CD14-positive monocyte (primary cell): ENCODE measurements around the gene GLYR1. TPM values are rescaled to one million over a fixed set of nuclear protein-coding genes. Genes with fewer than 3 reads are reported as not detected.

Source experiments
- DNase-seq, 3 donors: peaks; one replicate each; pipeline ENCODE4 v3.0.0-alpha.2; 2011 to 2022
- H2AFZ ChIP-seq: 2 replicates; pipeline ENCODE4 v1.6.0; 2012; ENCODE audit warnings: mild to moderate bottlenecking, low read depth, low read length, inconsistent platforms; ENCODE audit not compliant: insufficient read depth, poor library complexity, severe bottlenecking
- H3K27ac ChIP-seq, 2 donors: 1 replicate in 1 of 2; 2 replicates in 1 of 2; pipeline ENCODE4 v1.5.1; 2012 to 2013; ENCODE audit warnings: low read length in 2 of 2, control low read depth in 1 of 2, inconsistent platforms in 1 of 2, low read depth in 1 of 2, mild to moderate bottlenecking in 1 of 2
- H3K27me3 ChIP-seq, 2 donors: one replicate each; pipeline versions ENCODE4 v1.6.0 to v1.6.1; 2011 to 2013; ENCODE audit warnings: low read length in 2 of 2; ENCODE audit not compliant: control insufficient read depth in 2 of 2, insufficient read depth in 2 of 2
- H3K36me3 ChIP-seq, 2 donors: replicated peaks in 1 of 2; 1 replicate in 1 of 2; 2 replicates in 1 of 2; pipeline versions ENCODE4 v1.5.1 to v1.6.1; 2012 to 2013; ENCODE audit warnings: low read length in 2 of 2, control low read depth in 1 of 2, inconsistent platforms in 1 of 2, mild to moderate bottlenecking in 1 of 2; ENCODE audit not compliant: insufficient read depth in 2 of 2, control insufficient read depth in 1 of 2
- H3K4me1 ChIP-seq, 2 donors: 1 replicate in 1 of 2; 2 replicates in 1 of 2; pipeline versions ENCODE4 v1.5.1 to v1.6.1; 2012 to 2013; ENCODE audit warnings: low read length in 2 of 2, control low read depth in 1 of 2, inconsistent platforms in 1 of 2, mild to moderate bottlenecking in 1 of 2, moderate library complexity in 1 of 2; ENCODE audit not compliant: insufficient read depth in 2 of 2, control insufficient read depth in 1 of 2
- H3K4me2 ChIP-seq: replicated peaks from 2 replicates; pipeline ENCODE3; 2012; ENCODE audit warnings: low read length, moderate library complexity, mild to moderate bottlenecking; ENCODE audit not compliant: poor library complexity, severe bottlenecking; ENCODE audit errors: extremely low read depth
- H3K4me3 ChIP-seq, 3 experiments: fragments of 200-600 bp in 1 of 3; sonication (generic) in 1 of 3; replicated peaks in 1 of 3; 1 replicate in 2 of 3; 2 replicates in 1 of 3; pipeline ENCODE4 v1.5.1; 2011 to 2013; ENCODE audit warnings: low read length in 3 of 3, mild to moderate bottlenecking in 3 of 3, control low read depth in 2 of 3, low read depth in 2 of 3, inconsistent platforms in 1 of 3, moderate library complexity in 1 of 3
- H3K79me2 ChIP-seq: 2 replicates; pipeline ENCODE4 v1.6.0; 2012; ENCODE audit warnings: mild to moderate bottlenecking, control low read depth, inconsistent platforms, low read length, moderate library complexity; ENCODE audit not compliant: insufficient read depth
- H3K9ac ChIP-seq: 2 replicates; pipeline ENCODE4 v1.6.0; 2017; ENCODE audit warnings: low read length, mild to moderate bottlenecking; ENCODE audit not compliant: insufficient read depth, poor library complexity, severe bottlenecking
- H3K9me3 ChIP-seq, 2 donors: replicated peaks in 1 of 2; 1 replicate in 1 of 2; 2 replicates in 1 of 2; pipeline versions ENCODE4 v1.5.1 to v1.6.1; 2012 to 2013; ENCODE audit warnings: low read length in 2 of 2, control low read depth in 1 of 2; ENCODE audit not compliant: control insufficient read depth in 1 of 2, insufficient read depth in 1 of 2
- H4K20me1 ChIP-seq: 2 replicates; pipeline ENCODE4 v1.6.0; 2012; ENCODE audit warnings: mild to moderate bottlenecking, low read length, control low read depth, moderate library complexity; ENCODE audit not compliant: insufficient read depth
- H3K27ac Mint-ChIP-seq, 7 donors: one replicate each; pipeline ENCODE4 v1.8.0; 2020; ENCODE audit warnings: mild to moderate bottlenecking in 7 of 7, mixed read lengths in 7 of 7, moderate library complexity in 6 of 7, inconsistent platforms in 2 of 7
- H3K27me3 Mint-ChIP-seq, 3 donors: one replicate each; pipeline ENCODE4 v1.8.0; 2021 to 2022; ENCODE audit warnings: low read depth in 3 of 3, mild to moderate bottlenecking in 3 of 3, mixed read lengths in 3 of 3, moderate library complexity in 3 of 3, inconsistent platforms in 1 of 3
- H3K36me3 Mint-ChIP-seq, 2 donors: one replicate each; pipeline ENCODE4 v1.8.0; 2020; ENCODE audit warnings: mixed read lengths in 2 of 2, inconsistent platforms in 1 of 2, mild to moderate bottlenecking in 1 of 2
- H3K4me1 Mint-ChIP-seq: one replicate; pipeline ENCODE4 v1.8.0; 2020; ENCODE audit warnings: mild to moderate bottlenecking, mixed read lengths
- H3K4me3 Mint-ChIP-seq, 2 donors: one replicate each; pipeline ENCODE4 v1.8.0; 2020; ENCODE audit warnings: mild to moderate bottlenecking in 2 of 2, mixed read lengths in 2 of 2, moderate library complexity in 1 of 2
- H3K9me3 Mint-ChIP-seq, 7 donors: one replicate each; pipeline ENCODE4 v1.8.0; 2020 to 2022; ENCODE audit warnings: mixed read lengths in 7 of 7, mild to moderate bottlenecking in 6 of 7, moderate library complexity in 6 of 7, inconsistent platforms in 2 of 7
- WGBS: methylation state at CpG from one replicate; pipeline ENCODE4 v1.1.5; 2013; ENCODE audit warnings: missing lambda C conversion rate; ENCODE audit not compliant: insufficient coverage; 5-methylcytosine and 5-hydroxymethylcytosine counted together
- intact Hi-C, 2 donors: fragments of 100-400 bp; cut with micrococcal nuclease; formaldehyde crosslinking; loops; one replicate each; pipeline versions ENCODE4 v1.15.0 to v1.15.1; 2023
- polyA plus RNA-seq, 3 donors: library from polyadenylated mRNA; depleted of rRNA in 1 of 3; unstranded in 2 of 3; stranded (reverse) in 1 of 3; fragments of 300-500 nt in 2 of 3; fragments of >200 nt in 1 of 3; fragmentation: Illumina TruSeq in 2 of 3; gene quantifications; 1 replicate in 2 of 3; 2 replicates in 1 of 3; pipeline ENCODE4 v1.2.3, GENCODE V29; 2012 to 2021
- TF ChIP-seq, protein P1 (sequence below): fragments of 200-600 bp; IDR thresholded peaks from one replicate; pipeline ENCODE4 v1.8.0; 2022; ENCODE audit warnings: antibody characterized with exemption, mild to moderate bottlenecking

Gene GLYR1
- polyA plus RNA-seq, 3 donors, result 34.2 to 41.9 (median 39.3) TPM

DNA sequence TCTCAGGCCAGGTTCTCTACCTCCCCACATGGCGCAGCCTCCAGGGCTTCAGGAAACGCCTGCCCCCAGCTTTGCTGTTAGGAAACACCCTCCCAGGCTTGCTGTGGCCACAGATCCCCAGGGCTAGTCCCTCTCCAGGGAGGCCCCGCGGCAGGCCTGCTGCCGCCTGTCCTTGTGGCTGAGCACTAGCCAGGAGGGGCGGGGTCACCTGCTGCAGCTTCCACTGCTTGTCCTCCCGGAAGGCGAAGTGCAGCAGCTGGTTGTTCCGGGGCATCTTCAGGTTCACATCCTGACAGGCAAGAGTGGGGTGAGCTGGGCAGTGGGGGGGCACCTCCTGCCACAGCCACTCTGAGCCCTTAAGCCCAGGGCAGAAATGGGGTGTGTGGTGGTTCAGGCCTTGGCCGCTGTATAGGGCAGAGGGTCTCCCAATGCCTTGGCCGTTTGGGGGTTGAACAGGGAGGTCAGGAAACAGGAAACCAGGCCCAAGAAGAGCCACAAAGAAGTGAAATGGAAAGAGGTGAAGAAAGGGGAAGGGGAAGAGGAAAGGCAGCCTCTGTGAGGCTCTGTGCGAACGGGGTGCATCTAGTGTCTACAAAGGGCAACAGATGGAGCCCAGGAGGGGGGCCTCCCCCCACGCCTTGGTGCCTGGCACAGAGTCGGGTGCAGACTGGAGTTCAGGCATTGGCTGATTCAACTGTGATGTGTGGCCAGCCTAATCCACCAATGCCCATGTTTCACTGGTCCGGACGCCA, 46.6 kb downstream of the GLYR1 start:
- Histone ChIP-seq H3K27ac (peak overlapping the region; percentile 48 to 76), H3K9ac (peak overlapping the region; percentile 71), H4K20me1 (no peaks in the 10 kb centered on the region), H3K4me2 (peak overlapping the region; percentile 98), H3K36me3 (peaks cover 52 to 55% of the 10 kb centered on the region in 2 donors), H3K79me2 (peaks cover 31% of the 10 kb centered on the region), H2AFZ (peak overlapping the region; percentile 80), H3K9me3 (no peaks in the 10 kb centered on the region), H3K4me1 (peaks cover 40 to 48% of the 10 kb centered on the region in 2 donors), H3K4me3 (peak overlapping the region; percentile 72 to 92 (median 75)), H3K27me3 (no peaks in the 10 kb centered on the region)
- Mint-ChIP-seq H3K9me3 (peaks cover 0 to 1% (median 0%) of the 10 kb centered on the region in 7 donors), H3K4me3 (peak overlapping the region; percentile 89 to 95), H3K36me3 (peaks cover 31 to 61% of the 10 kb centered on the region in 2 donors), H3K27me3 (peaks cover 0 to under 1% (median 0%) of the 10 kb centered on the region in 3 donors), H3K27ac (peak overlapping the region; percentile 80 to 93 (median 88)), H3K4me1 (peaks cover 42% of the 10 kb centered on the region)
- intact Hi-C loops, result loop anchor here (2.0 to 5.0 kb wide), 4 partner anchors 32 to 68 kb away; partner anchors contain the start of genes ANKS3 (in 2 of the 2), DNAAF8 (in 2 of the 2), GLYR1 (in 1 of the 2) and UBN1 (in 1 of the 2)
- TF ChIP-seq, protein P1, sequence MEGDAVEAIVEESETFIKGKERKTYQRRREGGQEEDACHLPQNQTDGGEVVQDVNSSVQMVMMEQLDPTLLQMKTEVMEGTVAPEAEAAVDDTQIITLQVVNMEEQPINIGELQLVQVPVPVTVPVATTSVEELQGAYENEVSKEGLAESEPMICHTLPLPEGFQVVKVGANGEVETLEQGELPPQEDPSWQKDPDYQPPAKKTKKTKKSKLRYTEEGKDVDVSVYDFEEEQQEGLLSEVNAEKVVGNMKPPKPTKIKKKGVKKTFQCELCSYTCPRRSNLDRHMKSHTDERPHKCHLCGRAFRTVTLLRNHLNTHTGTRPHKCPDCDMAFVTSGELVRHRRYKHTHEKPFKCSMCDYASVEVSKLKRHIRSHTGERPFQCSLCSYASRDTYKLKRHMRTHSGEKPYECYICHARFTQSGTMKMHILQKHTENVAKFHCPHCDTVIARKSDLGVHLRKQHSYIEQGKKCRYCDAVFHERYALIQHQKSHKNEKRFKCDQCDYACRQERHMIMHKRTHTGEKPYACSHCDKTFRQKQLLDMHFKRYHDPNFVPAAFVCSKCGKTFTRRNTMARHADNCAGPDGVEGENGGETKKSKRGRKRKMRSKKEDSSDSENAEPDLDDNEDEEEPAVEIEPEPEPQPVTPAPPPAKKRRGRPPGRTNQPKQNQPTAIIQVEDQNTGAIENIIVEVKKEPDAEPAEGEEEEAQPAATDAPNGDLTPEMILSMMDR, result no peak
- under 1% methylated on average over 13 of the region's 17 CpGs for WGBS
- DNase-seq, result peak; percentile 25 to 37 (median 35)

DNA sequence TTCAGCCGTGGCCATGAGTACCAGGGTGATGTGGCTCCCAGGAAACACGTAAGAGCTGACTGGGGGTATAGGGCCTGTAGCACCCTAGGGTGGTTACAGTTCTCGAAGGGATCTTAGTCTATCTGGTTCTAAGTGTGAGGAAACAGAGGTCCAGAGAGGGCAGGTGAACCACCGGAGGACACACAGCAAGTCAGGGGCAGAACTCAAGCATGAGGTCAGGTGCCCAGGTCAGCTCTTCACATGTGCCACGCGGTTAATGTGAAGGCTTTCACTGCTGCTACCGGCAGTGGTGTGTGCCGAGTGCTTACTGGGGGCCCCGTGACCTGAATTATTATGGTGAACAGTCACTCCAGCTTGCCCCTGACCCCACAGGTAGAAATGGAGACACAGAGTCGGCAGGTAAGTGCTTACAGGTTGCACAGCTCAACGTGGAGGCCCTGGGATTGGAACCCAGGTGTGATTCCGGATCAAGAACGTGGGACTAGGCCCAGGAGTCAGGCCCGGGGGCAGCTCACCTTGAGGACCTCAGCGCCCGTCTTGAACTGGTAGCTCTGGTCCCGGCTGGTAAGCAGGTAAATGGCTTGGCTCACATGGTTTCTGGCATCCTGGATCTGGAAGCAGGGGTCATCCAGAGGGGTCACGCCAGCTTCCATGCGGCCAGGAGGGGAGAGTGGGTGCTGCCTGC, 47.8 kb downstream of the GLYR1 start:
- Mint-ChIP-seq H3K4me3 (no peak overlapping the region), H3K36me3 (peaks cover 21 to 52% of the 10 kb centered on the region in 2 donors), H3K9me3 (peaks cover 0 to 1% (median 0%) of the 10 kb centered on the region in 7 donors), H3K4me1 (peaks cover 33% of the 10 kb centered on the region), H3K27me3 (no peaks in the 10 kb centered on the region), H3K27ac (peak overlapping the region in 4 of 7 donors; percentile 38 to 71 (median 54))
- intact Hi-C loops, result no loop called here
- Histone ChIP-seq H3K9me3 (no peaks in the 10 kb centered on the region), H3K9ac (no peak overlapping the region), H3K4me3 (no peak overlapping the region), H2AFZ (no peak overlapping the region), H3K79me2 (peaks cover 31% of the 10 kb centered on the region), H4K20me1 (no peaks in the 10 kb centered on the region), H3K27me3 (no peaks in the 10 kb centered on the region), H3K4me2 (no peak overlapping the region), H3K27ac (peak overlapping the region; percentile 48 to 76), H3K36me3 (peaks cover 43 to 44% of the 10 kb centered on the region in 2 donors), H3K4me1 (peaks cover 30 to 42% of the 10 kb centered on the region in 2 donors)
- 98% methylated on average over 17 of the region's 19 CpGs for WGBS
- TF ChIP-seq, protein P1, result no peak
- no peak for DNase-seq
